ENCODE data around the gene PON2. TPM values are rescaled to one million over a fixed set of nuclear protein-coding genes. Genes with fewer than 3 reads are reported as not detected.

The PON2 gene
- total and polyA plus RNA-seq, 2 of the 13 experiments (the other 11 are each of a cell fraction or from before 2014, with no cell fraction given) = 202 to 217 TPM

DNA sequence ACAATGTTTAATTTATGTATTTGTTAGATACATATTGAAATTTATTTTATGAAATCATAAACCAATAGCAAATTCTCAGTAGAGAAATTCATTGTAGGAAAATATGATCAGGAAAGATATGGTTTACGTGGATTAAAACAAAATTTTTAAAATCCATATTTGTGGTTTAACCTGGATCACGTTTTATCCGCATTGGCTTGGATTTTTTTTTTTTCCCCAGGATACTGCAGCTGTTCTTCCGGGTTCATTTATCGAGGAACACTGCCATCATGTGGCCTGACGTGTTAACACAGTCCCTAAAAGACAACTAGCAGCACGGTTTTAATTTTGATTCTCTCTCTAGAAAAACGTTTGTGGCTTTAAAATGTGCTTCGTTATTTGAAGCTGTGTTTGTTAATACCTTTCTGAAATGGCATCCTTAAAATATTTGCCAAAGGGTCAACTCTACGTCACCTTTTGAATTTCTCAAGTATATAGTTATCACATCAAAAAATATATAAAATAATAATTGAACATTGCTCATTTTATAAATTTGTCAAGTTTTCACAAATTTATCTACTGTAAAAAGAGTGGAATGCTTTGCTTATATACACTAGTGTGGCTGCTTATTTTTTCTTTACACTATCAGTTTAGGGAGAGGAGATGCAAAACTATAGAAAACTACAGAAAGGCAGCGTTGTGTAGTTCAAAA, 42.2 kb upstream of the PON2 start (continued):
- TF ChIP-seq, protein P1, sequence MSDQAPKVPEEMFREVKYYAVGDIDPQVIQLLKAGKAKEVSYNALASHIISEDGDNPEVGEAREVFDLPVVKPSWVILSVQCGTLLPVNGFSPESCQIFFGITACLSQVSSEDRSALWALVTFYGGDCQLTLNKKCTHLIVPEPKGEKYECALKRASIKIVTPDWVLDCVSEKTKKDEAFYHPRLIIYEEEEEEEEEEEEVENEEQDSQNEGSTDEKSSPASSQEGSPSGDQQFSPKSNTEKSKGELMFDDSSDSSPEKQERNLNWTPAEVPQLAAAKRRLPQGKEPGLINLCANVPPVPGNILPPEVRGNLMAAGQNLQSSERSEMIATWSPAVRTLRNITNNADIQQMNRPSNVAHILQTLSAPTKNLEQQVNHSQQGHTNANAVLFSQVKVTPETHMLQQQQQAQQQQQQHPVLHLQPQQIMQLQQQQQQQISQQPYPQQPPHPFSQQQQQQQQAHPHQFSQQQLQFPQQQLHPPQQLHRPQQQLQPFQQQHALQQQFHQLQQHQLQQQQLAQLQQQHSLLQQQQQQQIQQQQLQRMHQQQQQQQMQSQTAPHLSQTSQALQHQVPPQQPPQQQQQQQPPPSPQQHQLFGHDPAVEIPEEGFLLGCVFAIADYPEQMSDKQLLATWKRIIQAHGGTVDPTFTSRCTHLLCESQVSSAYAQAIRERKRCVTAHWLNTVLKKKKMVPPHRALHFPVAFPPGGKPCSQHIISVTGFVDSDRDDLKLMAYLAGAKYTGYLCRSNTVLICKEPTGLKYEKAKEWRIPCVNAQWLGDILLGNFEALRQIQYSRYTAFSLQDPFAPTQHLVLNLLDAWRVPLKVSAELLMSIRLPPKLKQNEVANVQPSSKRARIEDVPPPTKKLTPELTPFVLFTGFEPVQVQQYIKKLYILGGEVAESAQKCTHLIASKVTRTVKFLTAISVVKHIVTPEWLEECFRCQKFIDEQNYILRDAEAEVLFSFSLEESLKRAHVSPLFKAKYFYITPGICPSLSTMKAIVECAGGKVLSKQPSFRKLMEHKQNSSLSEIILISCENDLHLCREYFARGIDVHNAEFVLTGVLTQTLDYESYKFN (CRISPR knock-in tag; conservative IDR thresholded peaks at IDR 0.05) = no peak
- no peak for TF ChIP-seq ZNF83 (CRISPR knock-in tag; IDR thresholded peaks at IDR 0.05; ENCODE audit: borderline replicate concordance)
- no peak for TF ChIP-seq RXRA (CRISPR knock-in tag; IDR thresholded peaks at IDR 0.05)
- no peak for TF ChIP-seq ZFP41 (CRISPR knock-in tag; IDR thresholded peaks at IDR 0.05; ENCODE audit: borderline replicate concordance)
- no peak for TF ChIP-seq ZNF737 (CRISPR knock-in tag; IDR thresholded peaks at IDR 0.05; ENCODE audit: borderline replicate concordance)
- TF ChIP-seq NFATC3 (CRISPR knock-in tag; IDR thresholded peaks at IDR 0.05) = no peak
- no peak for TF ChIP-seq SOX5 (CRISPR knock-in tag; IDR thresholded peaks at IDR 0.05; ENCODE audit: borderline replicate concordance)
- TF ChIP-seq TOPORS (CRISPR knock-in tag; IDR thresholded peaks at IDR 0.05) = no peak
- no peak for TF ChIP-seq FOXP1 (IDR thresholded peaks at IDR 0.05)
- TF ChIP-seq FOXP1 (CRISPR knock-in tag; IDR thresholded peaks at IDR 0.05) = no peak
- no peak for TF ChIP-seq RBFOX2 (IDR thresholded peaks at IDR 0.05; ENCODE audit: low read depth, low read length)
- no peak for TF ChIP-seq TSC22D2 (CRISPR knock-in tag; IDR thresholded peaks at IDR 0.05; ENCODE audit: borderline replicate concordance)
- peak; percentile 94 for TF ChIP-seq SMC3 (IDR thresholded peaks at IDR 0.05; ENCODE audit: low read length)
- TF ChIP-seq, protein P2, sequence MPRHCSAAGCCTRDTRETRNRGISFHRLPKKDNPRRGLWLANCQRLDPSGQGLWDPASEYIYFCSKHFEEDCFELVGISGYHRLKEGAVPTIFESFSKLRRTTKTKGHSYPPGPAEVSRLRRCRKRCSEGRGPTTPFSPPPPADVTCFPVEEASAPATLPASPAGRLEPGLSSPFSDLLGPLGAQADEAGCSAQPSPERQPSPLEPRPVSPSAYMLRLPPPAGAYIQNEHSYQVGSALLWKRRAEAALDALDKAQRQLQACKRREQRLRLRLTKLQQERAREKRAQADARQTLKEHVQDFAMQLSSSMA (CRISPR knock-in tag; IDR thresholded peaks at IDR 0.05) = no peak
- TF ChIP-seq, protein P3, sequence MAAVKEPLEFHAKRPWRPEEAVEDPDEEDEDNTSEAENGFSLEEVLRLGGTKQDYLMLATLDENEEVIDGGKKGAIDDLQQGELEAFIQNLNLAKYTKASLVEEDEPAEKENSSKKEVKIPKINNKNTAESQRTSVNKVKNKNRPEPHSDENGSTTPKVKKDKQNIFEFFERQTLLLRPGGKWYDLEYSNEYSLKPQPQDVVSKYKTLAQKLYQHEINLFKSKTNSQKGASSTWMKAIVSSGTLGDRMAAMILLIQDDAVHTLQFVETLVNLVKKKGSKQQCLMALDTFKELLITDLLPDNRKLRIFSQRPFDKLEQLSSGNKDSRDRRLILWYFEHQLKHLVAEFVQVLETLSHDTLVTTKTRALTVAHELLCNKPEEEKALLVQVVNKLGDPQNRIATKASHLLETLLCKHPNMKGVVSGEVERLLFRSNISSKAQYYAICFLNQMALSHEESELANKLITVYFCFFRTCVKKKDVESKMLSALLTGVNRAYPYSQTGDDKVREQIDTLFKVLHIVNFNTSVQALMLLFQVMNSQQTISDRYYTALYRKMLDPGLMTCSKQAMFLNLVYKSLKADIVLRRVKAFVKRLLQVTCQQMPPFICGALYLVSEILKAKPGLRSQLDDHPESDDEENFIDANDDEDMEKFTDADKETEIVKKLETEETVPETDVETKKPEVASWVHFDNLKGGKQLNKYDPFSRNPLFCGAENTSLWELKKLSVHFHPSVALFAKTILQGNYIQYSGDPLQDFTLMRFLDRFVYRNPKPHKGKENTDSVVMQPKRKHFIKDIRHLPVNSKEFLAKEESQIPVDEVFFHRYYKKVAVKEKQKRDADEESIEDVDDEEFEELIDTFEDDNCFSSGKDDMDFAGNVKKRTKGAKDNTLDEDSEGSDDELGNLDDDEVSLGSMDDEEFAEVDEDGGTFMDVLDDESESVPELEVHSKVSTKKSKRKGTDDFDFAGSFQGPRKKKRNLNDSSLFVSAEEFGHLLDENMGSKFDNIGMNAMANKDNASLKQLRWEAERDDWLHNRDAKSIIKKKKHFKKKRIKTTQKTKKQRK (IDR thresholded peaks at IDR 0.05; ENCODE audit: low read length) = no peak
- no peak for TF ChIP-seq REL (CRISPR knock-in tag; conservative IDR thresholded peaks at IDR 0.05)
- TF ChIP-seq, protein P4, sequence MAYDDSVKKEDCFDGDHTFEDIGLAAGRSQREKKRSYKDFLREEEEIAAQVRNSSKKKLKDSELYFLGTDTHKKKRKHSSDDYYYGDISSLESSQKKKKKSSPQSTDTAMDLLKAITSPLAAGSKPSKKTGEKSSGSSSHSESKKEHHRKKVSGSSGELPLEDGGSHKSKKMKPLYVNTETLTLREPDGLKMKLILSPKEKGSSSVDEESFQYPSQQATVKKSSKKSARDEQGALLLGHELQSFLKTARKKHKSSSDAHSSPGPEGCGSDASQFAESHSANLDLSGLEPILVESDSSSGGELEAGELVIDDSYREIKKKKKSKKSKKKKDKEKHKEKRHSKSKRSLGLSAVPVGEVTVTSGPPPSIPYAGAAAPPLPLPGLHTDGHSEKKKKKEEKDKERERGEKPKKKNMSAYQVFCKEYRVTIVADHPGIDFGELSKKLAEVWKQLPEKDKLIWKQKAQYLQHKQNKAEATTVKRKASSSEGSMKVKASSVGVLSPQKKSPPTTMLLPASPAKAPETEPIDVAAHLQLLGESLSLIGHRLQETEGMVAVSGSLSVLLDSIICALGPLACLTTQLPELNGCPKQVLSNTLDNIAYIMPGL (CRISPR knock-in tag; IDR thresholded peaks at IDR 0.05; ENCODE audit: borderline replicate concordance in 1 of 2, low read depth in 1 of 2) = peak in 1 of 2 experiments; percentile 61; a peak in 1 of 4 replicates
- TF ChIP-seq HDAC2 (CRISPR knock-in tag; IDR thresholded peaks at IDR 0.05) = no peak
- no peak for TF ChIP-seq ZNF776 (CRISPR knock-in tag; IDR thresholded peaks at IDR 0.05)
- no peak for TF ChIP-seq ZNF12 (CRISPR knock-in tag; IDR thresholded peaks at IDR 0.05)
- no peak for TF ChIP-seq ZSCAN20 (CRISPR knock-in tag; IDR thresholded peaks at IDR 0.05; ENCODE audit: borderline replicate concordance)
- TF ChIP-seq NPAS2 (CRISPR knock-in tag; IDR thresholded peaks at IDR 0.05; ENCODE audit: borderline replicate concordance) = no peak

Measured in HepG2 (cell line).